T-helper 2 cell (primary cell): ENCODE results near the gene RGS8.

ENCODE experiments used
- DNase-seq, 5 experiments: peaks; one replicate each; pipeline versions ENCODE4 v3.0.0 to v3.0.0-alpha.2; 2012 to 2022
- total RNA-seq, 2 donors: gene quantifications; one replicate each; lab custom pipeline; 2026; lab: John Stamatoyannopoulos, UW

Gene RGS8, protein sequence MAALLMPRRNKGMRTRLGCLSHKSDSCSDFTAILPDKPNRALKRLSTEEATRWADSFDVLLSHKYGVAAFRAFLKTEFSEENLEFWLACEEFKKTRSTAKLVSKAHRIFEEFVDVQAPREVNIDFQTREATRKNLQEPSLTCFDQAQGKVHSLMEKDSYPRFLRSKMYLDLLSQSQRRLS
- 0 reads per million in 2 donors for total RNA-seq

- DNase-seq = no peak
Measured at GRCh38 chr1:182684116-182684828, at the start of gene RGS8. RGS8 (minus strand) TSS chr1:182684587; CDS start chr1:182669649, 14,938 bp downstream.

GRCh38 chr1:182731852-182732575 is 47.6 kb upstream of the RGS8 start:
- no peak for DNase-seq

GRCh38 chr1:182726912-182727311 is 42.5 kb upstream of the RGS8 start:
- no peak for DNase-seq

GRCh38 chr1:182725259-182726255 is 41.2 kb upstream of the RGS8 start:
- DNase-seq = no peak

- DNase-seq = no peak
Measured at GRCh38 chr1:182724215-182724614, 39.8 kb upstream of the RGS8 start.

DNA sequence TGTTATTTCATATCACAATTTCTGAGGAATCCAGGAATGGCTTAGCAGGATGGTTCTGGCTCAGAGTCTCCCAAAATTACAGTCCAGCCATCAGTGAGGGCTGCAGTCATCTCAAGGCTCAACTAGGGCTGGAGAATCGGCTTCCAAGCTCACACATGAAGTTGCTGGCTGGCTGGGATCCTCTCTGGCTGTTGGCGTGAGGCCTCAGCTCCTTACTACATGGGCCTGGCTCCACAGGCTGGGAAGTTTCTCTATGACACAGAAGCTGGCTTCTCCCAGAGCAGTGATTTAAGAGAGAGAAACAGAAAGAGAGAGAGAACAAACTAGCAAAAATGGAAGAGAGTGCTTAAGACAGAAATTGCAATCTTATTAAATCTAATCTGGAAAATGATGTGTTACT is 38.8 kb upstream of the RGS8 start:
- DNase-seq = no peak

- no peak for DNase-seq
Measured at GRCh38 chr1:182721525-182721924, 37.1 kb upstream of the RGS8 start.

DNA sequence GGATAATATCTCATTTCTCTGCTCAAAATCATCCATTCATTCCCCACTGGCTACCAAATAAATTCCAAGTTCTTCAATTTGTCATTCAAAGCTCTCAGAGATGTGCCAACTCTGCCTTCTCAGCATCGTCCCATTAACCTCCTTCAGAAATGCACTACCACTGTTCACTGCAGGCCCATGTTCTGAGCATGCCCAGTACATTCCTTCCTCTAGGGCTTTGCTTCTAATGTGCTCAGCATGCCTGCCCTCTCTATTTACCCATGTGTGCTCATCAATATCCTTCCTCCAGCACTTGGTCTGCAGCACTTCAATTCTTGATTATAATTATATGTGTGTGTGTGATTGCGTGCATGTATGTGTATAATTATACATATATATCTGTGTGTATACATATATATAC is 36.1 kb upstream of the RGS8 start:
- DNase-seq = no peak

DNA sequence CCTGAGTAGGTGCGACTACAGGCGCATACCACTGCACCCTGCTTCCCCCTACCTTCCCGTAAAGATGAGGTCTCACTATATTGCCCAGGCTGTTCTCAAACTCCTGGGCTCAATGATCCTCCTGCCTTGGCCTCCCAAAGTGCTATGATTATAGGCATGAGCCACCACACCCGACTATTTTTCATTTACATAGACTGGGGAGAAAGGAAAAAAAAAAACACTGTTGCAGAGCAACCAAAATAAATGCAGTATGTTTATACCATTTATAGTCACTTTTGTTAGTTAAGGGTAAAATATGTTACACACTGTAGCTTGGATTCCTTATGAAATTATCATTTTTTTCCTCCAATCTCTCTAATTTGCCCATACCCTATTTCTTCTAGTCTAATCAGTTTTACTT is 35.2 kb upstream of the RGS8 start:
- DNase-seq = no peak

- DNase-seq = peak in 1 of 5 experiments; percentile 2
Measured at GRCh38 chr1:182718311-182718710, 33.9 kb upstream of the RGS8 start.

GRCh38 chr1:182716740-182717720 is 32.6 kb upstream of the RGS8 start:
- no peak for DNase-seq

DNA sequence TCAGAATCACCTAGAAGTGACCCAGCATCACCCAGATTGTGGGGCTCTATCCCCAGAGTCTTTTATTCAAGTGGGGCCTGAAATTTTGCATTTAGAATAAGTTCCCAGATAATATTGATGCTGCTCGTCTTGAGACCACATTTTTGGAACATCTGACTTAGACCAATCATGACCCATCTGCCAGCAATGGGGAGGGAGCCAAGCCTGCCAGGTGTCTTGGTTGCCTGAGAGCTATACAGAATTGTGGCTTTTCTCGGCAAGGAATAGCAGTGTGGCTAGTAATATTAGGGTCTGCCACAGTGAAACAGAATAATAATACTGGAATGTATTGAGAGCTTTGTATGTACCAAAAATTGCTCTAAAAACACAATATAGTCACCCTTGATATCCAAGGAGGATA is 31.1 kb upstream of the RGS8 start:
- no peak for DNase-seq

DNA sequence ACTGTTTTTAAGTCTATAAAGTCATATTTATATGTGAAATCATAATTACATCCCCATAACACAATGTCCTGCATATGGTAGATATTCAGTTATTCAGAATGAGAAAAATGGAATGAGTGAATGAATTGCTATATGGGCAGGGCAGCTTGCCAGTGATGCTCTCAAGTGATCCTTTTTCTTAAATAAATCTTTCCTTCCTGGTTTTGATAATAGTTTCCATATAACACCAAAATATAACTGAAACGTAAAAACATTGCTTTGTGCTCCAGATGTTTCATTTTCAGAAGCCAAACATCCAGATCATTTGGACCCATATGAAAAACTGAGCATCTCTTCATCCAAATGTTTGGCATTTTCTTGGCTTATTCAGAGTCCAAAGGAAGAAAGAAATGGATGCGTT is 30.2 kb upstream of the RGS8 start:
- DNase-seq = no peak

DNA sequence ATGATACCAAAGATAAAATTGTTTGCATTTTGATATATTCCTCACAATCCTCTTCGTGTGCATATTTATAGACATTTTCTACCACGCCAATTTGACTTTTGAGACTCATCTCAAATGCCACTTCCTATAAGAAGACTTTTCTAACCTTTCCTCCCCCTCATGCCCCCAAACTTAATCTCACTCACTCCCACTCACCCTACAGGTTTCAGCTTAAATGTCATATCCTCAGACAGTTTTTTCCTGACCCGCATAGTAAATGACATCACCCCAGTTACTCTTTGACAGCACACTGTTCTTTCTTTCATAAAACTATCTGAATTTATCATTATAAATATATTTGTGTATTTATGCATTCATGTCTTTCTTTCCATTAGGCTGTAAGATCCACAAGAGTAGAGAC is 29.6 kb upstream of the RGS8 start:
- DNase-seq = no peak

GRCh38 chr1:182713492-182713891 is 29.1 kb upstream of the RGS8 start:
- no peak for DNase-seq

DNA sequence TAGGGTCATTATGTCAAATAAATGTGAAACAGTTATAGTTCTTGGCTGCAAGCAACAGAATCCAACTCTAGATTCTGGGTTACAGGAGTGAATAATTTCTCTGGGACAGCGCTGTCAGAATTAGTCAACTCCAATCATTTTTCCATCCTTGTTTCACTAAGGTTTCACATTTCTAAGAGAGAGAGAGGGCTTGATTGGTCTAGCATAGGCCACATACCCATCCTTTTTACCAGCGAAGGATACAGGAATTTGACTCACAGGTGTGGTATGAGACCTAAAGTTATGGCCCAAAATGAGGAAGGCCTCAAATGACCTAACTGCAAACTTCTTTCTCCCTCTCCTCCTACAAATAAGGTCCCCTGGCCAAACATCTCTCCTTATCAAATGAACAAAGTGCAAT is 25.5 kb upstream of the RGS8 start:
- DNase-seq = no peak

- DNase-seq = peak in 1 of 5 experiments; percentile 60
Measured at GRCh38 chr1:182709225-182709764, 24.9 kb upstream of the RGS8 start.

DNA sequence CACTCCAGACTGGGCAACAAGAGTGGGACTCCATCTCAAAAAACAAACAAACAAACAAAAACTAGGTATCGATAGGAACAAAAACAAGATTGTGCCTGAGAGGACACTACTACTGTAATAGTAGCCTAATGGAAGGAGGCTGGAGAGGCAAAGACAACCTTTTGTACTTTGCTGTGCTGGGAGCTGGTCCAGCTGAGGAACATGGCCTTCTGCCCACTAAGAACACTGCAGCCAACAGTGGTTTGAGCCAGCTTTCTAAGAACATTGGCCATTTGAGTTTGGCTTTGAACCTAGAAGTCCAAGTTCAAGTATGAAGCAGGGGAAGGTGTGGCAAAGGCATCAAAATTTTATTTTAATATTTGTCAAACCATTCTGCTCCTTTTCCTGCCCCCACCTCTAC is 22.7 kb upstream of the RGS8 start:
- DNase-seq = no peak

GRCh38 chr1:182704677-182705076 is 20.3 kb upstream of the RGS8 start:
- no peak for DNase-seq

DNA sequence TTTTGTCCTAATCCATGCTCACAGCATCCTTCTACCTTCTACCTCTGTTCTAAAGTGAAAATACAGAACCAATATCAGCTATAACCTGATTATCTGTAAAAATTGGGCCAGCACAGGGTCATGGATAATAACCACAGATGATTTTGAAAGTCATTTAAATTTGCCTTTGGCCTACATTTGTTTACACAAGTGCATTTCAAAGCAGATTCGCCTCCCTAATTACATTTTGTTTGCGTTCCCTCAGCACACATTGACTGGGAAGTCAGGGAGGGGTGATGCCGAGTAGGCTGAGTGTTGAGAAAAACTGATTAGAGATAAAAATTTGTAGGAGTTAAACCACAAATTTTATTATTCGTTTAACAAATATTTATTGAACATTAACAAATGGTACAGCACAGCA is 19.2 kb upstream of the RGS8 start:
- DNase-seq = no peak
